Body of pancreas (tissue), 4 donors: ENCODE data around the gene HNRNPLL.

Experiments
- CTCF ChIP-seq, 7 experiments: fragments of 450-650 bp in 4 of 7; fragments of 200-600 bp in 3 of 7; sonication (generic) in 3 of 7; IDR thresholded peaks; one replicate each; pipeline ENCODE4 v1.5.1; 2016 to 2019; ENCODE audit warnings: antibody characterized with exemption in 7 of 7
- POLR2A ChIP-seq, 3 donors: fragments of 450-650 bp; IDR thresholded peaks; one replicate each; pipeline ENCODE4 v1.6.1; 2016; ENCODE audit warnings: antibody characterized with exemption in 3 of 3, mild to moderate bottlenecking in 2 of 3

DNA sequence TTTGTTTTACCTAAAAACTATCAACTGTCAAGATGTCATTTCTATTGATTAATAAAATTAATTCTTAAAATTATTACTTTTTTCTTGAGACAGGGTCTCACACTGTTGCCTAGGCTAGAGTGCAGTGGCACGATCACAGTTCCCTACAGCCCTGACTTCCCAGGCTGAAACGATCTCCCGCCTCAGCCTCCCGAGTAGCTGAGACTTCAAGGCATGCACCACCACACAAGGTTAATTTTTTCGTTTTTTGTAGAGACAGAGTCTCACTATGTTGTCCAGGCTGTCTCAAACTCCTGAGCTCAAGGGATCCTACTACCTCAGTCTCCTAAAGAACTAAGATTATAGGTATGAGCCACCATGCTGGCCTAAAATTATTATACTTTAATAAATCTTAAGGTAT lies 18.7 kb downstream of the HNRNPLL start:
- TF ChIP-seq CTCF (IDR thresholded peaks at IDR 0.05) (no peak), POLR2A (IDR thresholded peaks at IDR 0.05) (no peak)
